Measurements from ENCODE around the gene CYP11A1.

The CYP11A1 gene

GRCh38 chr15:74367296-74367854 is at the start of gene CYP11A1:
CYP11A1 (minus strand) TSS chr15:74367646; CDS start chr15:74367585, 61 bp downstream.
- DNase-seq (ENCODE audit: low read depth), result no peak

- DNase-seq (ENCODE audit: low read depth), result peak; percentile 65
Observed at GRCh38 chr15:74417225-74417624, 49.8 kb upstream of the CYP11A1 start.

- no peak for DNase-seq (ENCODE audit: low read depth)
Observed at GRCh38 chr15:74415966-74416916, 48.8 kb upstream of the CYP11A1 start.

- DNase-seq (ENCODE audit: low read depth), result no peak
Observed at GRCh38 chr15:74414603-74415338, 47.3 kb upstream of the CYP11A1 start.

- DNase-seq (ENCODE audit: low read depth), result no peak
Observed at GRCh38 chr15:74414081-74414580, 46.7 kb upstream of the CYP11A1 start.

- no peak for DNase-seq (ENCODE audit: low read depth)
Observed at GRCh38 chr15:74413350-74414080, 46.1 kb upstream of the CYP11A1 start.

- no peak for DNase-seq (ENCODE audit: low read depth)
Observed at GRCh38 chr15:74412159-74412558, 44.7 kb upstream of the CYP11A1 start.

GRCh38 chr15:74411686-74412085 is 44.2 kb upstream of the CYP11A1 start:
- no peak for DNase-seq (ENCODE audit: low read depth)

GRCh38 chr15:74410502-74410901 is 43.1 kb upstream of the CYP11A1 start:
- no peak for DNase-seq (ENCODE audit: low read depth)

- no peak for DNase-seq (ENCODE audit: low read depth)
Observed at GRCh38 chr15:74409225-74409624, 41.8 kb upstream of the CYP11A1 start.

GRCh38 chr15:74408815-74409214 is 41.4 kb upstream of the CYP11A1 start:
- no peak for DNase-seq (ENCODE audit: low read depth)

GRCh38 chr15:74408385-74408784 is 40.9 kb upstream of the CYP11A1 start:
- no peak for DNase-seq (ENCODE audit: low read depth)

- peak; percentile 89 for DNase-seq (ENCODE audit: low read depth)
Observed at GRCh38 chr15:74406992-74407705, 39.7 kb upstream of the CYP11A1 start.

- no peak for DNase-seq (ENCODE audit: low read depth)
Observed at GRCh38 chr15:74406517-74406916, 39.1 kb upstream of the CYP11A1 start.

- no peak for DNase-seq (ENCODE audit: low read depth)
Observed at GRCh38 chr15:74405823-74406222, 38.4 kb upstream of the CYP11A1 start.

- DNase-seq (ENCODE audit: low read depth), result no peak
Observed at GRCh38 chr15:74403991-74404563, 36.6 kb upstream of the CYP11A1 start.

- DNase-seq (ENCODE audit: low read depth), result no peak
Observed at GRCh38 chr15:74403588-74403919, 36.1 kb upstream of the CYP11A1 start.

GRCh38 chr15:74402873-74403587 is 35.6 kb upstream of the CYP11A1 start:
- DNase-seq (ENCODE audit: low read depth), result no peak

GRCh38 chr15:74402337-74402841 is 34.9 kb upstream of the CYP11A1 start:
- no peak for DNase-seq (ENCODE audit: low read depth)

All from GM04504 (cell line).